ENCODE measurements around the gene PLK4.
"Not testable (repeated sequence)": the region's sequence is repeated elsewhere in the genome, so short reads cannot be mapped to it uniquely, and the experiment has no call there.

Gene PLK4

GRCh38 chr4:127916512-127916911, 35.8 kb downstream of the PLK4 start:
- no peak for DNase-seq

DNA sequence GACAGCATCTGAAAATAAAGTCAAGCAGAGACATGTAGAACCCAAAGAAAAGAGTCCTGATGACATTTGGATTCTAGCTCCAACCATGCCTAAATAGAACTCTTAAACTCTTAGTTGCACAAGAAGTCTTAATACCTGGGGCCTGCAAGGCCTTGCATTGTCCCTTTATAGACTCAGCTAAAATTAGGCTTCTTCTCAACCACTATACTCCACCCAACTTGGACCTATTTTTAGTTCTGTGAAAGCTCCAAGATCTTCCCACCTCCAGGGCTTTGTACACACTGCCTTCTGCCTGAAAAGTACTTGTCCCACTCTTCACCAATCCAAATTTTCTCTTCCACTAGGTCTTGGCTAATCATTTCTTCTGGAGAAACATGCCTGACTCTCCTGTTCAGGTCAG, 36.5 kb downstream of the PLK4 start:
- DNase-seq: no peak

DNA sequence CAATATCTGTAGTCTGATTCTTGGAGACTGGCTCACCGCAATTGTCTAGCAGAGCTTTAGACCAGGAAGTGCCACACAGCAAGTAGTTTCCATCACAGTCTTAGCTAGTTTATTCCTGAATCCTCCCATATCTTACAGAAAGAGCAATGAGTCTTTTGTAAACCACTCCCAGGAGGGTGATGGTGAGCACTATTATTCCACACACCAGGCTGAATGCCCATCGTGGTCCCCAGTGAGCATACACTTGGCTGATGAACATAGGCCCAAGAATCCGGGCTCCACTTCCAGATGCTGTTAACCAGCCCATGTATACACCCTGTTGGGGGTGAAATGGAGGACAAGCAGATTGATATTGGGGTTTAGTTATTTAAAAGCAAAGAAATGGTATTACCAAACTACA, 39.8 kb downstream of the PLK4 start:
- DNase-seq: no peak

- DNase-seq: no peak
These were observed 41.5 kb downstream of the PLK4 start for GRCh38 chr4:127922226-127922625.

- not testable (repeated sequence) for DNase-seq
These were observed 45.0 kb downstream of the PLK4 start for GRCh38 chr4:127925720-127926119.

GRCh38 chr4:127930175-127930574, 49.5 kb downstream of the PLK4 start:
- no peak for DNase-seq

- not testable (repeated sequence) for DNase-seq
These were observed 51.1 kb downstream of the PLK4 start for GRCh38 chr4:127931836-127932235.

- no peak for DNase-seq
These were observed 56.3 kb downstream of the PLK4 start for GRCh38 chr4:127936974-127937373.

All from midbrain (tissue), 1 donor.